ENCODE data around the gene CDCA3. TPM values are rescaled to one million over a fixed set of nuclear protein-coding genes. Genes with fewer than 3 reads are reported as not detected.

The CDCA3 gene
- total and polyA plus RNA-seq, 2 of the 4 experiments (the other 2 are of a cell fraction), result 23.5 to 61.0 TPM

DNA sequence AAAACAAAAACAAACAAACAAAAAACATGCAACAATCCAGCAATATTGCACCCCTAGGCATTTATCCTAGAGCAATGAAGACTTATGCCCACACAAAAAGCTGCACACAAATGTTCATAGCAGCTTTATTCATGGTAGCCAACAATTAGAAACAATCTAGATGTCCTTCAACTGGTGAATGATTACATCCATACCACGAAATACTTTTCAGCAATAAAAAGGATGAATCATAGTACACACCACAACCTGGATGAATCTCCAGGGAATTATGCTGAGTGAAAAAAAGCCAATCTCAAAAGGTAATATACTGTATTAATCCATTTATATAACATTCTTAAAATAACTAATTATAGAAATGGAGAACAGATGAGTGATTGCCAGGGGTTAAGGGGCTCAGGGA lies 43.9 kb downstream of the CDCA3 start:
- Histone ChIP-seq H3K79me1 (ENCODE audit: low read depth in 1 of 2, low read length in 2 of 2) (no peaks in the 10 kb centered on the region), H3K4me2 (ENCODE audit: low read depth, low read length) (no peak overlapping the region), H3K4me3 (ENCODE audit: insufficient read depth, low read depth, low read length) (no peak overlapping the region), H3K56ac (ENCODE audit: extremely low read depth, insufficient read depth, low read length) (no peak overlapping the region), H2AK9ac (replicated peaks; ENCODE audit: low read depth, low read length, poor library complexity) (no peak overlapping the region), H4K8ac (ENCODE audit: low read depth in 2 of 2, low read length in 2 of 2) (no peak overlapping the region), H2BK5ac (ENCODE audit: low read depth, low read length, poor library complexity, severe bottlenecking) (no peak overlapping the region), H3K4me1 (ENCODE audit: control insufficient read depth, insufficient read depth, low read length) (no peaks in the 10 kb centered on the region), H2AK5ac (ENCODE audit: low read depth, low read length) (no peak overlapping the region), H3K4ac (ENCODE audit: low read depth, low read length) (no peak overlapping the region), H3K18ac (ENCODE audit: low read depth, low read length) (no peak overlapping the region), H3K14ac (replicated peaks; ENCODE audit: low read depth, low read length) (no peak overlapping the region), H3K23ac (ENCODE audit: low read depth, low read length) (no peak overlapping the region), H4K20me1 (ENCODE audit: insufficient read depth, low read length) (no peaks in the 10 kb centered on the region), H3K27ac (ENCODE audit: insufficient read depth, low read length) (no peak overlapping the region), H3K9me3 (ENCODE audit: control insufficient read depth, insufficient read depth, low read length) (no peaks in the 10 kb centered on the region), H3K9me1 (ENCODE audit: insufficient read depth, low read length) (no peaks in the 10 kb centered on the region), H2BK15ac (ENCODE audit: low read depth, low read length) (no peak overlapping the region), H3K27me3 (ENCODE audit: control insufficient read depth, insufficient read depth, low read length) (no peaks in the 10 kb centered on the region), H2BK120ac (ENCODE audit: low read depth, low read length) (no peak overlapping the region), H2BK20ac (ENCODE audit: low read depth, low read length) (no peak overlapping the region), H4K5ac (ENCODE audit: low read depth, low read length) (no peak overlapping the region), H3K36me3 (ENCODE audit: control insufficient read depth, insufficient read depth, low read length) (peaks cover 3% of the 10 kb centered on the region; the same call in 1 of the 2 replicates), H4K91ac (ENCODE audit: insufficient read depth, low read depth, low read length) (no peak overlapping the region), H3K9ac (ENCODE audit: low read depth, low read length) (no peak overlapping the region), H2AFZ (replicated peaks; ENCODE audit: low read length, poor library complexity) (no peak overlapping the region)
- CTCF ChIA-PET, result no interaction called here
- TF ChIP-seq RCOR1 (IDR thresholded peaks at IDR 0.05; ENCODE audit: insufficient replicate concordance, low read length) (no peak), MXI1 (IDR thresholded peaks at IDR 0.05; ENCODE audit: borderline replicate concordance, low read depth, low read length) (no peak), SMC3 (IDR thresholded peaks at IDR 0.05; ENCODE audit: low read depth, low read length) (no peak), RAD21 (IDR thresholded peaks at IDR 0.05; ENCODE audit: low read length) (no peak), MAFK (IDR thresholded peaks at IDR 0.05; ENCODE audit: low read depth, low read length) (no peak), BHLHE40 (IDR thresholded peaks at IDR 0.05; ENCODE audit: low read depth, low read length) (no peak), MAZ (IDR thresholded peaks at IDR 0.05; ENCODE audit: borderline replicate concordance, low read depth, low read length) (no peak), CEBPB (IDR thresholded peaks at IDR 0.05; ENCODE audit: low read depth, low read length) (no peak), FOS (IDR thresholded peaks at IDR 0.05; ENCODE audit: low read depth, low read length) (no peak), RFX5 (IDR thresholded peaks at IDR 0.05; ENCODE audit: low read depth, low read length) (no peak)
- TF ChIP-seq, protein P1, sequence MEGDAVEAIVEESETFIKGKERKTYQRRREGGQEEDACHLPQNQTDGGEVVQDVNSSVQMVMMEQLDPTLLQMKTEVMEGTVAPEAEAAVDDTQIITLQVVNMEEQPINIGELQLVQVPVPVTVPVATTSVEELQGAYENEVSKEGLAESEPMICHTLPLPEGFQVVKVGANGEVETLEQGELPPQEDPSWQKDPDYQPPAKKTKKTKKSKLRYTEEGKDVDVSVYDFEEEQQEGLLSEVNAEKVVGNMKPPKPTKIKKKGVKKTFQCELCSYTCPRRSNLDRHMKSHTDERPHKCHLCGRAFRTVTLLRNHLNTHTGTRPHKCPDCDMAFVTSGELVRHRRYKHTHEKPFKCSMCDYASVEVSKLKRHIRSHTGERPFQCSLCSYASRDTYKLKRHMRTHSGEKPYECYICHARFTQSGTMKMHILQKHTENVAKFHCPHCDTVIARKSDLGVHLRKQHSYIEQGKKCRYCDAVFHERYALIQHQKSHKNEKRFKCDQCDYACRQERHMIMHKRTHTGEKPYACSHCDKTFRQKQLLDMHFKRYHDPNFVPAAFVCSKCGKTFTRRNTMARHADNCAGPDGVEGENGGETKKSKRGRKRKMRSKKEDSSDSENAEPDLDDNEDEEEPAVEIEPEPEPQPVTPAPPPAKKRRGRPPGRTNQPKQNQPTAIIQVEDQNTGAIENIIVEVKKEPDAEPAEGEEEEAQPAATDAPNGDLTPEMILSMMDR (conservative IDR thresholded peaks at IDR 0.05; ENCODE audit: low read depth, low read length), result no peak
- TF ChIP-seq, protein P2, sequence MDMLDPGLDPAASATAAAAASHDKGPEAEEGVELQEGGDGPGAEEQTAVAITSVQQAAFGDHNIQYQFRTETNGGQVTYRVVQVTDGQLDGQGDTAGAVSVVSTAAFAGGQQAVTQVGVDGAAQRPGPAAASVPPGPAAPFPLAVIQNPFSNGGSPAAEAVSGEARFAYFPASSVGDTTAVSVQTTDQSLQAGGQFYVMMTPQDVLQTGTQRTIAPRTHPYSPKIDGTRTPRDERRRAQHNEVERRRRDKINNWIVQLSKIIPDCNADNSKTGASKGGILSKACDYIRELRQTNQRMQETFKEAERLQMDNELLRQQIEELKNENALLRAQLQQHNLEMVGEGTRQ (IDR thresholded peaks at IDR 0.05; ENCODE audit: low read depth, low read length), result no peak
- TF ChIP-seq, protein P3, sequence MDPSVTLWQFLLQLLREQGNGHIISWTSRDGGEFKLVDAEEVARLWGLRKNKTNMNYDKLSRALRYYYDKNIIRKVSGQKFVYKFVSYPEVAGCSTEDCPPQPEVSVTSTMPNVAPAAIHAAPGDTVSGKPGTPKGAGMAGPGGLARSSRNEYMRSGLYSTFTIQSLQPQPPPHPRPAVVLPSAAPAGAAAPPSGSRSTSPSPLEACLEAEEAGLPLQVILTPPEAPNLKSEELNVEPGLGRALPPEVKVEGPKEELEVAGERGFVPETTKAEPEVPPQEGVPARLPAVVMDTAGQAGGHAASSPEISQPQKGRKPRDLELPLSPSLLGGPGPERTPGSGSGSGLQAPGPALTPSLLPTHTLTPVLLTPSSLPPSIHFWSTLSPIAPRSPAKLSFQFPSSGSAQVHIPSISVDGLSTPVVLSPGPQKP (IDR thresholded peaks at IDR 0.05; ENCODE audit: borderline replicate concordance, low read depth, low read length), result no peak
- no CpG with 5 or more reads among the region's 1 CpG for WGBS, 2 experiments (ENCODE audit: extremely low coverage in 2 of 2, insufficient read length in 1 of 2)
- dilution Hi-C loops (cut with HindIII; ENCODE audit: low sequenced_read_pairs, unreplicated experiment) (no loop called here), intact Hi-C loops (cut with micrococcal nuclease) (no loop called here), in situ Hi-C loops (cut with MboI; ENCODE audit: low sequenced_read_pairs) (no loop called here)
- BruUV-seq (replicated peaks), result no TSS peak
- POLR2A ChIA-PET (ENCODE audit: unreplicated experiment), result interaction anchor here (0.7 kb wide), 1 partner anchor 15 kb away, joined by 4 read pairs; the partner anchor contains the start of gene GPR162
- ATAC-seq (ENCODE audit: low read depth) (no peak), DNase-seq (no peak)
